WTC11 (cell line): ENCODE results near the gene HYOU1. TPM values are rescaled to one million over a fixed set of nuclear protein-coding genes. Genes with fewer than 3 reads are reported as not detected.

Experiments used
- ATAC-seq: fragments of 200-7000 bp; cut with Tn5 transposase; 2 replicates; pipeline ENCODE4 v1.10.0; 2021; ENCODE audit warnings: mild to moderate bottlenecking, moderate library complexity
- CTCF ChIA-PET: fragments of 300-600 bp; sonication (Branson Sonifier 250); formaldehyde crosslinking; loops from one replicate; lab custom pipeline; 2021; ENCODE audit warnings: antibody characterized with exemption; lab: Charles Lee
- POLR2A ChIA-PET: fragments of 350-600 bp; sonication (Branson Sonifier 250); formaldehyde crosslinking; loops from one replicate; lab custom pipeline; 2021; ENCODE audit warnings: antibody characterized with exemption; lab: Charles Lee
- DNase-seq: peaks from one replicate; pipeline ENCODE4 v3.0.0; 2021; ENCODE audit warnings: low spot score
- H3K27ac Mint-ChIP-seq: 2 replicates; pipeline ENCODE4 v1.8.0; 2021; ENCODE audit warnings: mixed read lengths
- H3K27me3 Mint-ChIP-seq: 2 replicates; pipeline ENCODE4 v1.8.0; 2021; ENCODE audit warnings: low read depth, mild to moderate bottlenecking, moderate library complexity, mixed read lengths
- H3K36me3 Mint-ChIP-seq: 2 replicates; pipeline ENCODE4 v1.8.0; 2021; ENCODE audit warnings: mixed read lengths
- H3K4me1 Mint-ChIP-seq: 2 replicates; pipeline ENCODE4 v1.8.0; 2022; ENCODE audit warnings: mixed read lengths
- H3K4me3 Mint-ChIP-seq: 2 replicates; pipeline ENCODE4 v1.8.0; 2021; ENCODE audit warnings: mild to moderate bottlenecking, moderate library complexity, mixed read lengths
- H3K9me3 Mint-ChIP-seq: 2 replicates; pipeline ENCODE4 v1.8.0; 2021; ENCODE audit warnings: mixed read lengths
- CBFB ChIP-seq: sonication (generic); formaldehyde crosslinking; IDR thresholded peaks from 2 replicates; pipeline ENCODE4 v1.8.1; 2022; ENCODE audit warnings: mild to moderate bottlenecking, low read depth, missing genetic modification reagents
- CREM ChIP-seq: sonication (generic); formaldehyde crosslinking; IDR thresholded peaks from 2 replicates; pipeline ENCODE4 v1.8.1; 2022; ENCODE audit warnings: mild to moderate bottlenecking, missing genetic modification reagents, moderate library complexity
- ELF4 ChIP-seq: sonication (generic); formaldehyde crosslinking; IDR thresholded peaks from 2 replicates; pipeline ENCODE4 v1.8.1; 2022; ENCODE audit warnings: low read depth, mild to moderate bottlenecking, moderate library complexity, missing genetic modification reagents
- ESRRA ChIP-seq: sonication (generic); formaldehyde crosslinking; IDR thresholded peaks from 2 replicates; pipeline ENCODE4 v1.8.1; 2022; ENCODE audit warnings: mild to moderate bottlenecking, missing genetic modification reagents, borderline replicate concordance
- FOXJ3 ChIP-seq: sonication (generic); formaldehyde crosslinking; IDR thresholded peaks from 2 replicates; pipeline ENCODE4 v1.9.0; 2021; ENCODE audit warnings: missing genetic modification reagents, mild to moderate bottlenecking, borderline replicate concordance
- GABPB1 ChIP-seq: sonication (generic); formaldehyde crosslinking; IDR thresholded peaks from 2 replicates; pipeline ENCODE4 v1.8.1; 2023; ENCODE audit warnings: mild to moderate bottlenecking, missing genetic modification reagents
- IRF2 ChIP-seq: sonication (generic); formaldehyde crosslinking; IDR thresholded peaks from 2 replicates; pipeline ENCODE4 v1.8.0; 2022; ENCODE audit warnings: low read depth, missing genetic modification reagents, borderline replicate concordance
- KAT7 ChIP-seq: sonication (generic); formaldehyde crosslinking; IDR thresholded peaks from 2 replicates; pipeline ENCODE4 v1.8.1; 2023; ENCODE audit warnings: missing genetic modification reagents, mild to moderate bottlenecking, borderline replicate concordance
- NFATC4 ChIP-seq: fragments of 250-450 bp; sonication (Bioruptor Pico); IDR thresholded peaks from 2 replicates; pipeline ENCODE4 v1.9.0; 2021; ENCODE audit warnings: mild to moderate bottlenecking
- SMAD3 ChIP-seq: sonication (generic); formaldehyde crosslinking; IDR thresholded peaks from 2 replicates; pipeline ENCODE4 v1.8.0; 2022; ENCODE audit warnings: missing genetic modification reagents, mild to moderate bottlenecking, borderline replicate concordance
- TEAD1 ChIP-seq: sonication (generic); formaldehyde crosslinking; IDR thresholded peaks from 2 replicates; pipeline ENCODE4 v1.8.0; 2022; ENCODE audit warnings: mild to moderate bottlenecking, missing genetic modification reagents
- ZBTB21 ChIP-seq: sonication (generic); formaldehyde crosslinking; IDR thresholded peaks from 2 replicates; pipeline ENCODE4 v1.8.1; 2023; ENCODE audit warnings: mild to moderate bottlenecking, missing genetic modification reagents, borderline replicate concordance
- ZNF232 ChIP-seq: sonication (generic); formaldehyde crosslinking; IDR thresholded peaks from 2 replicates; pipeline ENCODE4 v1.8.0; 2022; ENCODE audit warnings: mild to moderate bottlenecking, missing genetic modification reagents
- ZNF396 ChIP-seq: fragments of 250-450 bp; sonication (Bioruptor Pico); IDR thresholded peaks from 2 replicates; pipeline ENCODE4 v1.8.0; 2021; ENCODE audit warnings: mild to moderate bottlenecking, moderate library complexity, borderline replicate concordance
- total RNA-seq: library from RNA; stranded (reverse); gene quantifications from 3 replicates; pipeline ENCODE4 v1.2.3, GENCODE V29; 2021
- TF ChIP-seq, protein P1 (sequence below): fragments of 250-450 bp; sonication (Bioruptor Pico); IDR thresholded peaks from 2 replicates; pipeline ENCODE4 v2.1.2; 2022; ENCODE audit warnings: mild to moderate bottlenecking, moderate library complexity
- TF ChIP-seq, protein P2 (sequence below): sonication (generic); formaldehyde crosslinking; IDR thresholded peaks from 2 replicates; pipeline ENCODE4 v1.8.1; 2023; ENCODE audit warnings: mild to moderate bottlenecking, missing genetic modification reagents
- TF ChIP-seq, protein P3 (sequence below): sonication (generic); formaldehyde crosslinking; IDR thresholded peaks from 2 replicates; pipeline ENCODE4 v1.8.0; 2022; ENCODE audit warnings: mild to moderate bottlenecking, missing genetic modification reagents
- TF ChIP-seq, protein P4 (sequence below): sonication (generic); formaldehyde crosslinking; IDR thresholded peaks from 2 replicates; pipeline ENCODE4 v1.8.0; 2022; ENCODE audit warnings: mild to moderate bottlenecking, missing genetic modification reagents
- TF ChIP-seq, protein P5 (sequence below): sonication (generic); formaldehyde crosslinking; IDR thresholded peaks from 2 replicates; pipeline ENCODE4 v1.8.0; 2023; ENCODE audit warnings: missing genetic modification reagents, mild to moderate bottlenecking, borderline replicate concordance
- TF ChIP-seq, protein P6 (sequence below): fragments of 250-450 bp; sonication (Bioruptor Pico); IDR thresholded peaks from 2 replicates; pipeline ENCODE4 v1.9.0; 2021; ENCODE audit warnings: mild to moderate bottlenecking
- TF ChIP-seq, protein P7 (sequence below): sonication (generic); formaldehyde crosslinking; IDR thresholded peaks from 2 replicates; pipeline ENCODE4 v1.8.0; 2022; ENCODE audit warnings: mild to moderate bottlenecking, missing genetic modification reagents

The HYOU1 gene
- total RNA-seq, 1 experiment from 2014 or later = 276 TPM

- TF ChIP-seq IRF2 (CRISPR knock-in tag) = no peak
- TF ChIP-seq TEAD1 = no peak
- TF ChIP-seq GABPB1 (CRISPR knock-in tag) = no peak
- TF ChIP-seq, protein P1, sequence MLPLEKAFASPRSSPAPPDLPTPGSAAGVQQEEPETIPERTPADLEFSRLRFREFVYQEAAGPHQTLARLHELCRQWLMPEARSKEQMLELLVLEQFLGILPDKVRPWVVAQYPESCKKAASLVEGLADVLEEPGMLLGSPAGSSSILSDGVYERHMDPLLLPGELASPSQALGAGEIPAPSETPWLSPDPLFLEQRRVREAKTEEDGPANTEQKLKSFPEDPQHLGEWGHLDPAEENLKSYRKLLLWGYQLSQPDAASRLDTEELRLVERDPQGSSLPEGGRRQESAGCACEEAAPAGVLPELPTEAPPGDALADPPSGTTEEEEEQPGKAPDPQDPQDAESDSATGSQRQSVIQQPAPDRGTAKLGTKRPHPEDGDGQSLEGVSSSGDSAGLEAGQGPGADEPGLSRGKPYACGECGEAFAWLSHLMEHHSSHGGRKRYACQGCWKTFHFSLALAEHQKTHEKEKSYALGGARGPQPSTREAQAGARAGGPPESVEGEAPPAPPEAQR (CRISPR knock-in tag) = no peak
- TF ChIP-seq NFATC4 (CRISPR knock-in tag) = no peak
- TF ChIP-seq KAT7 (CRISPR knock-in tag) = no peak
These were observed 495 bp downstream of the HYOU1 start (continued) for GRCh38 chr11:119056421-119056999.

DNA sequence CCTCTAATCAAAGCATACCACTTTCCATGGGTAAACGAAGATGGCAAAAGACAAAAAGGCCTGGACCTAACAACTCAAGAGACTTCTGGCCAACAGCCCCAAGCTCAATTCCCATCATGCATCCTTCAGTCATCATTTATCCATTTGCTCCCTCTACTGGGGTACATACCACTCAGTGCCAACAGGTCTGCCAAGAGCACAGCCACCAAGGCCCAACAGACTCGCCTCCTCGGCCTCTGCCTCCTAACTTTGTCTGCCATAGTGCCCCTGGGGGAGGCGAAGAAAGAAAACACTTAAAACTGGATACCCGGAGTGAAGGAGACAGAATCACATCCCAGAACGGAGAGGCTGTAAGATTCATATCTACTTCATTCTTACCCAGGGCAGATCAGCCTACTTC lies 1.1 kb downstream of the HYOU1 start:
- H3K36me3 Mint-ChIP-seq = peaks cover 51% of the 10 kb centered on the region
- H3K4me1 Mint-ChIP-seq = peaks cover 17% of the 10 kb centered on the region
- no peak for TF ChIP-seq ZNF396 (CRISPR knock-in tag)
- TF ChIP-seq ZNF232 (CRISPR knock-in tag) = no peak
- TF ChIP-seq ESRRA = no peak
- TF ChIP-seq ELF4 (CRISPR knock-in tag) = no peak
- no peak for TF ChIP-seq ZBTB21 (CRISPR knock-in tag)
- TF ChIP-seq, protein P2, sequence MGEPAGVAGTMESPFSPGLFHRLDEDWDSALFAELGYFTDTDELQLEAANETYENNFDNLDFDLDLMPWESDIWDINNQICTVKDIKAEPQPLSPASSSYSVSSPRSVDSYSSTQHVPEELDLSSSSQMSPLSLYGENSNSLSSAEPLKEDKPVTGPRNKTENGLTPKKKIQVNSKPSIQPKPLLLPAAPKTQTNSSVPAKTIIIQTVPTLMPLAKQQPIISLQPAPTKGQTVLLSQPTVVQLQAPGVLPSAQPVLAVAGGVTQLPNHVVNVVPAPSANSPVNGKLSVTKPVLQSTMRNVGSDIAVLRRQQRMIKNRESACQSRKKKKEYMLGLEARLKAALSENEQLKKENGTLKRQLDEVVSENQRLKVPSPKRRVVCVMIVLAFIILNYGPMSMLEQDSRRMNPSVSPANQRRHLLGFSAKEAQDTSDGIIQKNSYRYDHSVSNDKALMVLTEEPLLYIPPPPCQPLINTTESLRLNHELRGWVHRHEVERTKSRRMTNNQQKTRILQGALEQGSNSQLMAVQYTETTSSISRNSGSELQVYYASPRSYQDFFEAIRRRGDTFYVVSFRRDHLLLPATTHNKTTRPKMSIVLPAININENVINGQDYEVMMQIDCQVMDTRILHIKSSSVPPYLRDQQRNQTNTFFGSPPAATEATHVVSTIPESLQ (CRISPR knock-in tag) = no peak
- TF ChIP-seq, protein P3, sequence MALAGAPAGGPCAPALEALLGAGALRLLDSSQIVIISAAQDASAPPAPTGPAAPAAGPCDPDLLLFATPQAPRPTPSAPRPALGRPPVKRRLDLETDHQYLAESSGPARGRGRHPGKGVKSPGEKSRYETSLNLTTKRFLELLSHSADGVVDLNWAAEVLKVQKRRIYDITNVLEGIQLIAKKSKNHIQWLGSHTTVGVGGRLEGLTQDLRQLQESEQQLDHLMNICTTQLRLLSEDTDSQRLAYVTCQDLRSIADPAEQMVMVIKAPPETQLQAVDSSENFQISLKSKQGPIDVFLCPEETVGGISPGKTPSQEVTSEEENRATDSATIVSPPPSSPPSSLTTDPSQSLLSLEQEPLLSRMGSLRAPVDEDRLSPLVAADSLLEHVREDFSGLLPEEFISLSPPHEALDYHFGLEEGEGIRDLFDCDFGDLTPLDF (CRISPR knock-in tag) = no peak
- no peak for TF ChIP-seq TEAD1
- TF ChIP-seq, protein P4, sequence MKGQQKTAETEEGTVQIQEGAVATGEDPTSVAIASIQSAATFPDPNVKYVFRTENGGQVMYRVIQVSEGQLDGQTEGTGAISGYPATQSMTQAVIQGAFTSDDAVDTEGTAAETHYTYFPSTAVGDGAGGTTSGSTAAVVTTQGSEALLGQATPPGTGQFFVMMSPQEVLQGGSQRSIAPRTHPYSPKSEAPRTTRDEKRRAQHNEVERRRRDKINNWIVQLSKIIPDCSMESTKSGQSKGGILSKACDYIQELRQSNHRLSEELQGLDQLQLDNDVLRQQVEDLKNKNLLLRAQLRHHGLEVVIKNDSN = no peak
- no peak for TF ChIP-seq SMAD3 (CRISPR knock-in tag)
- TF ChIP-seq, protein P5, sequence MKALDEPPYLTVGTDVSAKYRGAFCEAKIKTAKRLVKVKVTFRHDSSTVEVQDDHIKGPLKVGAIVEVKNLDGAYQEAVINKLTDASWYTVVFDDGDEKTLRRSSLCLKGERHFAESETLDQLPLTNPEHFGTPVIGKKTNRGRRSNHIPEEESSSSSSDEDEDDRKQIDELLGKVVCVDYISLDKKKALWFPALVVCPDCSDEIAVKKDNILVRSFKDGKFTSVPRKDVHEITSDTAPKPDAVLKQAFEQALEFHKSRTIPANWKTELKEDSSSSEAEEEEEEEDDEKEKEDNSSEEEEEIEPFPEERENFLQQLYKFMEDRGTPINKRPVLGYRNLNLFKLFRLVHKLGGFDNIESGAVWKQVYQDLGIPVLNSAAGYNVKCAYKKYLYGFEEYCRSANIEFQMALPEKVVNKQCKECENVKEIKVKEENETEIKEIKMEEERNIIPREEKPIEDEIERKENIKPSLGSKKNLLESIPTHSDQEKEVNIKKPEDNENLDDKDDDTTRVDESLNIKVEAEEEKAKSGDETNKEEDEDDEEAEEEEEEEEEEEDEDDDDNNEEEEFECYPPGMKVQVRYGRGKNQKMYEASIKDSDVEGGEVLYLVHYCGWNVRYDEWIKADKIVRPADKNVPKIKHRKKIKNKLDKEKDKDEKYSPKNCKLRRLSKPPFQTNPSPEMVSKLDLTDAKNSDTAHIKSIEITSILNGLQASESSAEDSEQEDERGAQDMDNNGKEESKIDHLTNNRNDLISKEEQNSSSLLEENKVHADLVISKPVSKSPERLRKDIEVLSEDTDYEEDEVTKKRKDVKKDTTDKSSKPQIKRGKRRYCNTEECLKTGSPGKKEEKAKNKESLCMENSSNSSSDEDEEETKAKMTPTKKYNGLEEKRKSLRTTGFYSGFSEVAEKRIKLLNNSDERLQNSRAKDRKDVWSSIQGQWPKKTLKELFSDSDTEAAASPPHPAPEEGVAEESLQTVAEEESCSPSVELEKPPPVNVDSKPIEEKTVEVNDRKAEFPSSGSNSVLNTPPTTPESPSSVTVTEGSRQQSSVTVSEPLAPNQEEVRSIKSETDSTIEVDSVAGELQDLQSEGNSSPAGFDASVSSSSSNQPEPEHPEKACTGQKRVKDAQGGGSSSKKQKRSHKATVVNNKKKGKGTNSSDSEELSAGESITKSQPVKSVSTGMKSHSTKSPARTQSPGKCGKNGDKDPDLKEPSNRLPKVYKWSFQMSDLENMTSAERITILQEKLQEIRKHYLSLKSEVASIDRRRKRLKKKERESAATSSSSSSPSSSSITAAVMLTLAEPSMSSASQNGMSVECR (CRISPR knock-in tag) = no peak
- TF ChIP-seq, protein P6, sequence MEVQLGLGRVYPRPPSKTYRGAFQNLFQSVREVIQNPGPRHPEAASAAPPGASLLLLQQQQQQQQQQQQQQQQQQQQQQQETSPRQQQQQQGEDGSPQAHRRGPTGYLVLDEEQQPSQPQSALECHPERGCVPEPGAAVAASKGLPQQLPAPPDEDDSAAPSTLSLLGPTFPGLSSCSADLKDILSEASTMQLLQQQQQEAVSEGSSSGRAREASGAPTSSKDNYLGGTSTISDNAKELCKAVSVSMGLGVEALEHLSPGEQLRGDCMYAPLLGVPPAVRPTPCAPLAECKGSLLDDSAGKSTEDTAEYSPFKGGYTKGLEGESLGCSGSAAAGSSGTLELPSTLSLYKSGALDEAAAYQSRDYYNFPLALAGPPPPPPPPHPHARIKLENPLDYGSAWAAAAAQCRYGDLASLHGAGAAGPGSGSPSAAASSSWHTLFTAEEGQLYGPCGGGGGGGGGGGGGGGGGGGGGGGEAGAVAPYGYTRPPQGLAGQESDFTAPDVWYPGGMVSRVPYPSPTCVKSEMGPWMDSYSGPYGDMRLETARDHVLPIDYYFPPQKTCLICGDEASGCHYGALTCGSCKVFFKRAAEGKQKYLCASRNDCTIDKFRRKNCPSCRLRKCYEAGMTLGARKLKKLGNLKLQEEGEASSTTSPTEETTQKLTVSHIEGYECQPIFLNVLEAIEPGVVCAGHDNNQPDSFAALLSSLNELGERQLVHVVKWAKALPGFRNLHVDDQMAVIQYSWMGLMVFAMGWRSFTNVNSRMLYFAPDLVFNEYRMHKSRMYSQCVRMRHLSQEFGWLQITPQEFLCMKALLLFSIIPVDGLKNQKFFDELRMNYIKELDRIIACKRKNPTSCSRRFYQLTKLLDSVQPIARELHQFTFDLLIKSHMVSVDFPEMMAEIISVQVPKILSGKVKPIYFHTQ (CRISPR knock-in tag) = no peak
- no peak for TF ChIP-seq CREM (CRISPR knock-in tag)
- TF ChIP-seq, protein P7, sequence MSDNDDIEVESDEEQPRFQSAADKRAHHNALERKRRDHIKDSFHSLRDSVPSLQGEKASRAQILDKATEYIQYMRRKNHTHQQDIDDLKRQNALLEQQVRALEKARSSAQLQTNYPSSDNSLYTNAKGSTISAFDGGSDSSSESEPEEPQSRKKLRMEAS = no peak
- no peak for TF ChIP-seq FOXJ3
- no peak for TF ChIP-seq CBFB (CRISPR knock-in tag)
- TF ChIP-seq KAT7 (CRISPR knock-in tag) = no peak
- ATAC-seq (no peak), DNase-seq (no peak)
- no peaks in the 10 kb centered on the region for H3K9me3 Mint-ChIP-seq
- ChIA-PET POLR2A (interaction anchor here (0.9 to 2.6 kb wide), 5 partner anchors 9 to 145 kb away, joined by 3 to 20 read pairs (median 5); partner anchors contain the start of genes HMBS, NLRX1 and VPS11), CTCF (interaction anchor here (0.7 to 3.0 kb wide), 8 partner anchors 11 to 265 kb away, joined by 3 to 14 read pairs (median 3); partner anchors contain the start of genes CBL, CENATAC and VPS11)
- H3K27ac Mint-ChIP-seq = peak overlapping the region; percentile 88
- peak overlapping the region; percentile 89 for H3K4me3 Mint-ChIP-seq
- no peaks in the 10 kb centered on the region for H3K27me3 Mint-ChIP-seq
